Endothelial cell of umbilical vein (primary cell): ENCODE measurements around the gene TM7SF2. TPM values are rescaled to one million over a fixed set of nuclear protein-coding genes. Genes with fewer than 3 reads are reported as not detected.
"Not testable (repeated sequence)": the region's sequence is repeated elsewhere in the genome, so short reads cannot be mapped to it uniquely, and the experiment has no call there.

Experiments used
- BruUV-seq: library from RNA; stranded (reverse); fragments of 400-500 nt; replicated peaks from 2 replicates; lab custom pipeline; 2021; lab: Mats Ljungman, UMichigan
- CTCF ChIA-PET: fragments of 300-600, 350-600 bp; sonication (Branson Sonifier 250); formaldehyde crosslinking; loops from one replicate; lab custom pipeline; 2021; ENCODE audit warnings: antibody characterized with exemption, inconsistent platforms; lab: Charles Lee
- POLR2A ChIA-PET: fragments of 300-600, 350-600 bp; sonication (Branson Sonifier 250); formaldehyde crosslinking; loops from one replicate; lab custom pipeline; 2021; ENCODE audit warnings: antibody characterized with exemption, inconsistent platforms; lab: Charles Lee
- DNase-seq: peaks from one replicate; pipeline ENCODE4 v3.0.0-alpha.2; 2011; ENCODE audit warnings: low read depth, low spot score
- FAIRE-seq: peaks from 2 replicates; lab custom pipeline; 2011; peaks lifted over from hg19 to GRCh38; lab: Jason Lieb, UNC
- H2AFZ ChIP-seq: 2 replicates; pipeline ENCODE4 v1.6.0; 2012; ENCODE audit warnings: low read depth, low read length, control low read depth, inconsistent platforms
- H3K27ac ChIP-seq: 2 replicates; pipeline ENCODE4 v1.5.1; 2011; ENCODE audit warnings: low read depth, mild to moderate bottlenecking, control low read depth, low read length, moderate library complexity; ENCODE audit not compliant: insufficient read depth
- H3K27me3 ChIP-seq, 2 experiments: 2 replicates each; pipeline versions ENCODE4 v1.6.0 to v1.6.1; 2011; ENCODE audit warnings: low read length in 2 of 2, mixed read lengths in 1 of 2; ENCODE audit not compliant: control insufficient read depth in 2 of 2, insufficient read depth in 2 of 2
- H3K36me3 ChIP-seq, 2 experiments: 2 replicates in 1 of 2; 3 replicates in 1 of 2; pipeline ENCODE4 v1.5.1; 2011; ENCODE audit warnings: low read length in 2 of 2, mild to moderate bottlenecking in 1 of 2, moderate library complexity in 1 of 2; ENCODE audit not compliant: control insufficient read depth in 2 of 2, insufficient read depth in 2 of 2; ENCODE audit errors: extremely low read depth in 1 of 2
- H3K4me1 ChIP-seq: 3 replicates; pipeline ENCODE4 v1.5.1; 2011; ENCODE audit warnings: mild to moderate bottlenecking, low read length; ENCODE audit not compliant: control insufficient read depth, insufficient read depth; ENCODE audit errors: extremely low read depth
- H3K4me2 ChIP-seq: 2 replicates; pipeline ENCODE4 v1.6.1; 2011; ENCODE audit warnings: low read length, control low read depth, mixed read lengths; ENCODE audit not compliant: insufficient read depth
- H3K4me3 ChIP-seq, 3 experiments: fragments of 200-600 bp in 1 of 3; sonication (generic), shearing (Covaris generic) in 1 of 3; replicated peaks in 1 of 3; 2 replicates each; pipeline ENCODE4 v1.5.1; 2011 to 2016; ENCODE audit warnings: control low read depth in 3 of 3, low read length in 3 of 3, mild to moderate bottlenecking in 2 of 3, inconsistent platforms in 1 of 3, low read depth in 1 of 3, moderate library complexity in 1 of 3; ENCODE audit not compliant: insufficient read depth in 1 of 3
- H3K79me2 ChIP-seq: 2 replicates; pipeline ENCODE4 v1.6.0; 2012; ENCODE audit warnings: low read length, inconsistent platforms; ENCODE audit not compliant: control insufficient read depth, insufficient read depth
- H3K9ac ChIP-seq: replicated peaks from 2 replicates; pipeline ENCODE3; 2011; ENCODE audit warnings: low read length, control low read depth; ENCODE audit not compliant: insufficient read depth; ENCODE audit errors: extremely low read depth
- H3K9me1 ChIP-seq: replicated peaks from 3 replicates; pipeline ENCODE4 v1.6.0; 2011; ENCODE audit warnings: mild to moderate bottlenecking, low read length; ENCODE audit not compliant: control insufficient read depth, insufficient read depth; ENCODE audit errors: extremely low read depth
- H3K9me3 ChIP-seq: replicated peaks from 2 replicates; pipeline ENCODE4 v1.5.1; 2012; ENCODE audit warnings: low read length, inconsistent platforms; ENCODE audit not compliant: control insufficient read depth, insufficient read depth
- H4K20me1 ChIP-seq: replicated peaks from 2 replicates; pipeline ENCODE3; 2011; ENCODE audit warnings: mild to moderate bottlenecking, low read length; ENCODE audit not compliant: control insufficient read depth, insufficient read depth; ENCODE audit errors: extremely low read depth
- CTCF ChIP-seq, 2 donors: IDR thresholded peaks; 1 replicate in 1 of 2; 2 replicates in 1 of 2; pipeline ENCODE4 v1.5.1; 2011; ENCODE audit warnings: low read length in 2 of 2, mild to moderate bottlenecking in 2 of 2, moderate library complexity in 2 of 2, control low read depth in 1 of 2, inconsistent platforms in 1 of 2, low read depth in 1 of 2; ENCODE audit not compliant: insufficient read depth in 1 of 2; ENCODE audit errors: extremely low read depth in 1 of 2
- EZH2 ChIP-seq: IDR thresholded peaks from 2 replicates; pipeline ENCODE4 v1.6.1; 2012; ENCODE audit warnings: borderline replicate concordance, low read depth, mild to moderate bottlenecking, moderate library complexity, low read length, inconsistent platforms; ENCODE audit not compliant: severe bottlenecking
- FOS ChIP-seq: IDR thresholded peaks from 2 replicates; pipeline ENCODE4 v1.6.1; 2011; ENCODE audit warnings: mild to moderate bottlenecking, low read length, moderate library complexity, borderline replicate concordance; ENCODE audit not compliant: insufficient read depth
- GATA2 ChIP-seq: IDR thresholded peaks from 2 replicates; pipeline ENCODE4 v1.7.0; 2011; ENCODE audit warnings: low read depth, mild to moderate bottlenecking, moderate library complexity, mixed read lengths, low read length; ENCODE audit not compliant: insufficient read length, insufficient read depth
- JUN ChIP-seq: IDR thresholded peaks from 2 replicates; pipeline ENCODE4 v1.6.1; 2011; ENCODE audit warnings: borderline replicate concordance, low read depth; ENCODE audit not compliant: insufficient read length, insufficient read depth
- MAX ChIP-seq: IDR thresholded peaks from 2 replicates; pipeline ENCODE4 v1.6.1; 2011; ENCODE audit not compliant: insufficient read depth, insufficient read length
- MYC ChIP-seq: IDR thresholded peaks from one replicate; pipeline ENCODE4 v1.6.1; 2011; ENCODE audit warnings: mild to moderate bottlenecking, low read depth, low read length
- POLR2A ChIP-seq: IDR thresholded peaks from 2 replicates; pipeline ENCODE4 v1.6.1; 2012; ENCODE audit warnings: low read depth, mild to moderate bottlenecking, control low read depth, low read length
- POLR2AphosphoS5 ChIP-seq: IDR thresholded peaks from 2 replicates; pipeline ENCODE4 v1.6.1; 2012; ENCODE audit warnings: low read depth, mild to moderate bottlenecking, control low read depth, low read length, moderate library complexity; ENCODE audit not compliant: insufficient read depth
- dilution Hi-C: fragments of 300-500 bp; cut with MboI; formaldehyde crosslinking; loops from one replicate; pipeline ENCODE4 v1.15.0; 2019; ENCODE audit warnings: low sequenced_read_pairs; ENCODE audit not compliant: extremely low pct_ligation_motif_present
- intact Hi-C: fragments of 100-400 bp; cut with micrococcal nuclease; formaldehyde crosslinking; loops from one replicate; pipeline ENCODE4 v1.10.0; 2022
- polyA plus RNA-seq, 4 experiments: library from polyadenylated mRNA; depleted of rRNA in 3 of 4; stranded (reverse) in 3 of 4; unstranded in 1 of 4; fragments of >200 nt; gene quantifications; 2 replicates each; pipeline versions ENCODE4 v1.2.1 to v1.2.3, GENCODE V29; 2011 to 2012; ENCODE audit warnings: missing spikeins in 1 of 4
- total RNA-seq: library from RNA; stranded (reverse); gene quantifications from 2 replicates; pipeline ENCODE4 v1.2.3, GENCODE V29; 2021

Gene TM7SF2
- total and polyA plus RNA-seq, 2 donors (not counting 3 experiments of a cell fraction or from before 2014, with no cell fraction given), result 11.6 to 47.1 TPM

- H3K79me2 ChIP-seq, result no peaks in the 10 kb centered on the region
- no peak for DNase-seq
- no peak overlapping the region for H3K4me2 ChIP-seq
- H3K4me1 ChIP-seq, result peaks cover 7% of the 10 kb centered on the region
- H3K4me3 ChIP-seq, result no peak overlapping the region
- no peaks in the 10 kb centered on the region for H3K9me3 ChIP-seq
- POLR2A ChIA-PET, result interaction anchor here (0.6 kb wide), 1 partner anchor 8 kb away, joined by 4 read pairs; no protein-coding TSS in a partner anchor
- H3K27ac ChIP-seq, result no peak overlapping the region
- H3K9me1 ChIP-seq, result no peaks in the 10 kb centered on the region
- no TSS peak for BruUV-seq
- H3K36me3 ChIP-seq, result no peaks in the 10 kb centered on the region
- intact Hi-C loops, result no loop called here
- H4K20me1 ChIP-seq, result no peaks in the 10 kb centered on the region
- FAIRE-seq, result no peak
- H2AFZ ChIP-seq, result no peak overlapping the region
- CTCF ChIA-PET, result no interaction called here
- peaks cover 6 to 7% of the 10 kb centered on the region in 2 experiments for H3K27me3 ChIP-seq
- H3K9ac ChIP-seq, result no peak overlapping the region
- dilution Hi-C loops, result no loop called here
- TF ChIP-seq POLR2AphosphoS5 (no peak), MYC (no peak), POLR2A (no peak), EZH2 (no peak), CTCF (IDR thresholded peaks at IDR 0.05; ENCODE audit: extremely low read depth in 1 of 2, insufficient read depth in 1 of 2, low read depth in 1 of 2, low read length in 2 of 2) (no peak), GATA2 (no peak), JUN (no peak), MAX (no peak), FOS (no peak)
Measured at GRCh38 chr11:65148657-65149056, 37.0 kb downstream of the TM7SF2 start.

- H3K27ac ChIP-seq, H3K9me3 ChIP-seq, intact Hi-C loops, H3K4me1 ChIP-seq, H3K27me3 ChIP-seq, FAIRE-seq, H4K20me1 ChIP-seq, H3K79me2 ChIP-seq, dilution Hi-C loops, H3K4me3 ChIP-seq, DNase-seq, BruUV-seq, H3K4me2 ChIP-seq, H3K36me3 ChIP-seq, H3K9ac ChIP-seq, H3K9me1 ChIP-seq, H2AFZ ChIP-seq, POLR2A ChIA-PET: not testable (repeated sequence)
- CTCF ChIA-PET, result interaction anchor here (1.3 kb wide), 1 partner anchor 12 kb away, joined by 3 read pairs; no protein-coding TSS in a partner anchor
Measured at GRCh38 chr11:65150131-65150508, 38.4 kb downstream of the TM7SF2 start.
